Activated T-helper 2 cell treated with anti-CD3 and anti-CD28 coated beads, Interferon-gamma antibody, Interleukin-2, Interleukin-4, amounts not matched to agents 10 μg/mL and 5 μg/mL and 100 μg/mL, durations not matched to agents 14 hours and 24 hours and 36 hours (primary cell): ENCODE measurements around the gene PELO. TPM values are rescaled to one million over a fixed set of nuclear protein-coding genes. Genes with fewer than 3 reads are reported as not detected.
"Not testable (repeated sequence)": the region's sequence is repeated elsewhere in the genome, so short reads cannot be mapped to it uniquely, and the experiment has no call there.

Source experiments
- DNase-seq: peaks from one replicate; pipeline ENCODE4 v3.0.0; 2021; ENCODE audit warnings: low spot score
- H3K27ac Mint-ChIP-seq: one replicate; pipeline ENCODE4 v1.8.0; 2021; ENCODE audit warnings: mixed read lengths
- H3K27me3 Mint-ChIP-seq: one replicate; pipeline ENCODE4 v1.8.0; 2021; ENCODE audit warnings: low read depth, mixed read lengths
- H3K36me3 Mint-ChIP-seq: one replicate; pipeline ENCODE4 v1.8.0; 2021; ENCODE audit warnings: low read depth, mixed read lengths
- H3K4me1 Mint-ChIP-seq: one replicate; pipeline ENCODE4 v1.8.0; 2021; ENCODE audit warnings: low read depth, mixed read lengths
- H3K4me3 Mint-ChIP-seq: one replicate; pipeline ENCODE4 v1.8.0; 2021; ENCODE audit warnings: low read depth, mild to moderate bottlenecking, moderate library complexity, mixed read lengths
- H3K9me3 Mint-ChIP-seq: one replicate; pipeline ENCODE4 v1.8.0; 2021; ENCODE audit warnings: mixed read lengths
- intact Hi-C: fragments of 100-400 bp; cut with micrococcal nuclease; formaldehyde crosslinking; loops from one replicate; pipeline ENCODE4 v1.15.1; 2023
- total RNA-seq: library from RNA; stranded (reverse); gene quantifications from 2 replicates; pipeline ENCODE4 v1.2.3, GENCODE V29; 2022

Gene PELO
- total RNA-seq, 1 donor from 2014 or later: 14.4 TPM

GRCh38 chr5:52807037-52807436 lies 19.3 kb downstream of the PELO start:
- intact Hi-C loops: no loop called here
- peaks cover 31% of the 10 kb centered on the region for H3K36me3 Mint-ChIP-seq
- no peak for DNase-seq
- H3K27ac Mint-ChIP-seq: no peak overlapping the region
- no peak overlapping the region for H3K4me3 Mint-ChIP-seq
- peaks cover 33% of the 10 kb centered on the region for H3K4me1 Mint-ChIP-seq
- H3K9me3 Mint-ChIP-seq: no peaks in the 10 kb centered on the region
- no peaks in the 10 kb centered on the region for H3K27me3 Mint-ChIP-seq

DNA sequence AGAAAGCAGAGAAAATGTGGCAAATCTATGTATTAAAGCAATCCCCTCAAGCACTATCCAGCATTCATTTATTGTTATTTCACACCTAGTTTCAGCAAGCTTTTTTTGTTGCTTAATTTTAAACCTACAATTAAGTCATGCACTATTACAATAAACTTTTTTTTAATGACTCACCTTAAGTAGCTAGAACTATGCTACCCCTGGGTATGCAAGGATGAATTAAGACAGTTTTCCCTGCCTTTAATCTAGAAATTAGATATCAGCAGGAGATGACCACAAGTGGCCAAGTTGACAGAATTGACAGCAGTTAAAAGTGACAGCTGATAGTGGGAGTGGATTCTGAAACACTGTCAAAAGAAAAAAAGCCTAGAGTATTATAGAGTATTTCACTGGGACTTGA lies 20.0 kb downstream of the PELO start:
- Mint-ChIP-seq H3K4me3 (no peak overlapping the region), H3K9me3 (no peaks in the 10 kb centered on the region), H3K4me1 (peaks cover 31% of the 10 kb centered on the region), H3K27me3 (no peaks in the 10 kb centered on the region), H3K36me3 (peaks cover 26% of the 10 kb centered on the region), H3K27ac (no peak overlapping the region)
- intact Hi-C loops: no loop called here
- no peak for DNase-seq

DNA sequence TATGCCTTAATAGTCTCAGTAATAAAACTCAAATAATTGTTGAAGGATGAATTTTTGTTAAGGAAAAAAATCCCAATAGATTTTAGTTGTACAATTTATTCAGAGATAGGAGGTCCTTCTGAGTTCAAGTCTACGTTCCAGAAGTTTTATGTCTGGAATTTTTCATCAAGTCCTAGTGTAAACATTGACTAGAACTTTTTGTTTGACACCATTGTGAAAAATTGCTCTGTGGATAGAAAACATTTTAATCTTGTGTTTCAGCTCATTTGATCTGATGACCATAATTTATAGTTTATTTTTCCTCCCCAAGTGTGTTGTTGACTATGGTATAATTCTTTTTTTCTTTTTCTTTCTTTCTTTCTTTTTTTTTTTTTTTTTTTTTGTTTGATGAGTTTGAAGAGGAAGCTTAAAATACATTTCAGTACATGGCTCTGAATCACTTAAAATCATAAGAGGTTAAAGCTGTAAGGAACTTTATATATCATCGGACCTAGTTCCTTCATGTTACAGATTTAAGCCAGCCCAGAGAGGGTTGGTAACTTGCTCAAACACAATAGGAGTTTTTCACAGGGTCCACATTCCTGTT lies 20.7 kb downstream of the PELO start:
- peaks cover 27% of the 10 kb centered on the region for H3K4me1 Mint-ChIP-seq
- no peaks in the 10 kb centered on the region for H3K9me3 Mint-ChIP-seq
- no peak for DNase-seq
- H3K27ac Mint-ChIP-seq: no peak overlapping the region
- intact Hi-C loops: no loop called here
- no peak overlapping the region for H3K4me3 Mint-ChIP-seq
- peaks cover 20% of the 10 kb centered on the region for H3K36me3 Mint-ChIP-seq
- H3K27me3 Mint-ChIP-seq: no peaks in the 10 kb centered on the region

DNA sequence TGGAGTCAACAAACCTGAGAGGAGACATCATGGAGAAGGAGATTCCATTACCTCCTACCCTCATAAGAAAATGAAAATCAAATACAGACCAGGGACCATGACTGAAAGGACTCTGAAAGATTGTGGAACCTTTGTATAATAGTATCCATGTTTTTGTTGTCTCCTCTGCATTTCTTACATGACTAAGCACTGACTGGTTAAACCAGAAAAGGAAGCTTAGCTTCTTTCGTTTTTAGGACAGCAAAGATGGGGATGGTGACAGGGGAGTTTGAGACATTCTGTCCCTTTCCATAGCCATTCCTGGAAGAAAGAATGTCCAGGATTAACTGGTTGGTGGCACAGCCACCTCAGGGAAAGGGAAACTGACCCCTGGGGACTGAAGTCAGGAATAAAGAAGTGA lies 22.2 kb downstream of the PELO start:
- Mint-ChIP-seq H3K4me1 (peaks cover 18% of the 10 kb centered on the region), H3K4me3 (no peak overlapping the region), H3K27ac (no peak overlapping the region), H3K27me3 (peaks cover 2% of the 10 kb centered on the region), H3K36me3 (peaks cover 10% of the 10 kb centered on the region), H3K9me3 (no peaks in the 10 kb centered on the region)
- DNase-seq: no peak
- intact Hi-C loops: no loop called here

DNA sequence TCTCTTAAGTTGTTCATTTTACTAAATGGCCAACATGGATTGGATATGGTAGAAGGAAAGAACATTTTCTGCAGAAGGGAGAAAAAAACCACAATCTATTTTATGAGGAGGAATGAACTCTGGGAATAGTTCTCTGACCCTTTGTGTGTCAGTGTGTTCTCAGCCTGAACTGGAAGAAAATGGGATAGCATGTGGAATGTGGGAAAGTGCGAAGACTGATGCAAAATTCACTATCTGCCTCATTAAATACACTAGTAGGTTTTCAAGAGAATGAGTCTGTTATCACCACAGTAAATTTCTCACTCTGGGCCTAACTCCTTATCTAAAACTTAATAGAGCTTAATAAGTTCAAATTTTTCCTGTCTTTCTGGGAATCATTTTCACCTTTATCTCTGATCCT lies 22.7 kb downstream of the PELO start:
- intact Hi-C loops: no loop called here
- Mint-ChIP-seq H3K27ac (no peak overlapping the region), H3K4me3 (no peak overlapping the region), H3K9me3 (no peaks in the 10 kb centered on the region), H3K36me3 (peaks cover 5% of the 10 kb centered on the region), H3K4me1 (peaks cover 13% of the 10 kb centered on the region), H3K27me3 (peaks cover 2% of the 10 kb centered on the region)
- no peak for DNase-seq

DNA sequence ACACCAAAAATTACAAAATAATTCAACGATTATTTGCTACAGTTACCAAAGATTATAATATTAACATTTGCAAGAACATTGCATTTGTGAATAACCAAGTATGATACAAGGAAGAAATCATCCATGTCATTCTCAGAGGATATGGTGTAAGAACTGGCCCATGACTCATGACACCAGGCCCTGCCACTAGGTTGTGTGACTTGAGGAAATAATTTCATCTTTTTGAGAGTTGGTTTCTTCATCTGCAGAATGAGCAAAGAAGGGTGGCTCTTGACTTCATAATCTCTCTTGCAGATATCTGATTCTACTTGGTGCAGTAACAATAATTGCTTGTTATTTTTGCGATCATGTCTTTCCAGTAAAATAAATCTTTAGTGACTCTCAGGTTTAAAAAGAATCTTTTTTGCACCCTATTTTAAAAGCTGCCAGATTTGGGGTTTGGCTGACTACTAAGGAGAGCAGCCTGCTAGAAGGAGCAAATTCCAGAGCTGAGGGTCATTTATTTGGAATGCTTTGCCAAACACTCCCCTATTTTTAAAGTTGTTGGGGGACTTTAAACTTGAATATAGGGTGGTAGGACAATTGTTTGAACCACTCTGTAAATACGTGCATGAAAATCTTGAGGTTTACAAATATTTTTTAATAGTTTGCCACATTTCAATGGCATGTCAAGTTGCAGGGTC lies 23.5 kb downstream of the PELO start:
- no peaks in the 10 kb centered on the region for H3K36me3 Mint-ChIP-seq
- peaks cover 12% of the 10 kb centered on the region for H3K4me1 Mint-ChIP-seq
- DNase-seq: no peak
- intact Hi-C loops: no loop called here
- H3K27ac Mint-ChIP-seq: no peak overlapping the region
- no peak overlapping the region for H3K4me3 Mint-ChIP-seq
- no peaks in the 10 kb centered on the region for H3K9me3 Mint-ChIP-seq
- H3K27me3 Mint-ChIP-seq: peaks cover 2% of the 10 kb centered on the region

DNA sequence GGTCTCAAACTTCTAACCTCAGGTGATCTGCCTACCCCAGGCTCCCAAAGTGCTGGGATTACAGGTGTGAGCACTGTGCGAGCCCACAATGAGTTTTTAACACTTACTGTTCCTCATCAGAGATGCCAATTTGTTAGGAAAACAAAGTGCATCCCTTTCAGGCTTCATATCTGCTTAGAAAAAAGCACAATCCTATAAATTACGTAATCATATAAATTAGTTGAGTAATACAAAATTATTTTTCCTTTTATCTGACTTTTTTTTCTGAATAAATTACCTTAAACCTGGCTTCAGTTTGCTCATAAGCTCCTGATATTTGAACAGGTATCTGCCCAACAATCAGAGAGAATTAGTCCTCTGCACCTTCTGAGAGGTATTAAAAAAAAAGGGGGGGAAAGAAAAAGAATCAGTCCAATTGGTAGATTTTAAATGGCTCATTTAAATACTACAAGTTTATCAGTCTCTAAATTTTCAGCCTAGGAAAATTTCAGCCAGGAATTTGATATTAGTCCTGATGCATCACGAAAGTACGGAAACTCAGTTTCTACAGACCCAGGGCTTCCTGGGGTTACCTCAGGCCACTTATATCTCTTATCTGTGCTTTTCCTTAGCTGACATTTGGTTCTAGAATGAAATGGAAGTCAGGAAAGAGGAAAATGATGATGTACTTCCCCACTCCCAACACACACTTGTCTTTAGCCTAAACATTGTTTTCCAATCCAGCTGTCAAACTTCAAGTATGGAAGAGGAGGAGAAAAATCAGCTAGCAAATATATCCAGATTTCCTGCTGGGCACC lies 26.8 kb downstream of the PELO start:
- DNase-seq: no peak
- no peak overlapping the region for H3K4me3 Mint-ChIP-seq
- no peaks in the 10 kb centered on the region for H3K36me3 Mint-ChIP-seq
- H3K9me3 Mint-ChIP-seq: no peaks in the 10 kb centered on the region
- intact Hi-C loops: no loop called here
- peaks cover 9% of the 10 kb centered on the region for H3K4me1 Mint-ChIP-seq
- H3K27ac Mint-ChIP-seq: no peak overlapping the region
- peaks cover 2% of the 10 kb centered on the region for H3K27me3 Mint-ChIP-seq

DNA sequence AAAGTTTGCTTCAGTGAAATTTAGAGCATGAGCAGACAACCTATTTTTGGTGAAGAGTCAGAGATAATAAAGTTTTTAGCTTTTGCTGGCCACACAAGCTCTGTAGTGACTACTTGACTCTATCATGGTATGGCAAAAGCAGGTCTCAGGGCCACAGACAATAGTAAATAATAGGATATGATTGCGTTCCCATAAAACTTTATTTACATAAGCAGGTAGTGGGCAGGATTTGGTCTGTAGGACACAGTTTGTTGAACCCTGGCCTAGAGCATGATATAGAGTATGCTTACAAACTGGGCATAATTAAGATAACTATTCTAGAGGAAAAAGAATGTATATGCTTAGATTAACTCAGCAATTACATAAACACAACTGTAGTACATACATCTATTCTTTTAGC lies 30.1 kb downstream of the PELO start:
- H3K9me3 Mint-ChIP-seq: no peaks in the 10 kb centered on the region
- peaks cover 2% of the 10 kb centered on the region for H3K27me3 Mint-ChIP-seq
- intact Hi-C loops: no loop called here
- H3K4me1 Mint-ChIP-seq: no peaks in the 10 kb centered on the region
- H3K36me3 Mint-ChIP-seq: no peaks in the 10 kb centered on the region
- H3K4me3 Mint-ChIP-seq: no peak overlapping the region
- no peak for DNase-seq
- H3K27ac Mint-ChIP-seq: no peak overlapping the region

DNA sequence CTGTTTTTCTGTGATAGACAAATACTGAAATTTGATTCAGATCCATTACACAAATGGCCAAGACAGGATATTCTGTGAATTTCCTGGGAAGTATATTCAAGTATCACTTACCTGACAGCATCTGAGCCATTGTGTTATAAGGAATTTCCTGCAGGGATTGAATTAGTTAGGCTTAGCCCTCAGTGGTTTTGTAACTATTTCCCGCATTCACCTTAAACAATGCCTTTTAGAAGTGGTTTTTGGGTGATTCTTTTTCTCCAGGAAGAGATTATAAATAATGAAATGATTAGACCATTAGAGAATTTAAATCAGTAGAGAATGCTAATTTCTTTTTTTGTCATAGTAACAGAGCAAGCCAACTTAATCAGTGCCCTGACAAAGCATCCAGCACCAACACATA lies 30.6 kb downstream of the PELO start:
- no peak overlapping the region for H3K4me3 Mint-ChIP-seq
- H3K9me3 Mint-ChIP-seq: no peaks in the 10 kb centered on the region
- H3K27me3 Mint-ChIP-seq: peaks cover 2% of the 10 kb centered on the region
- intact Hi-C loops: no loop called here
- DNase-seq: no peak
- no peak overlapping the region for H3K27ac Mint-ChIP-seq
- H3K36me3 Mint-ChIP-seq: no peaks in the 10 kb centered on the region
- no peaks in the 10 kb centered on the region for H3K4me1 Mint-ChIP-seq

- DNase-seq, H3K27ac Mint-ChIP-seq, H3K36me3 Mint-ChIP-seq, intact Hi-C loops, H3K27me3 Mint-ChIP-seq, H3K4me1 Mint-ChIP-seq, H3K4me3 Mint-ChIP-seq, H3K9me3 Mint-ChIP-seq: not testable (repeated sequence)
Observed at GRCh38 chr5:52818807-52819206, 31.1 kb downstream of the PELO start.

DNA sequence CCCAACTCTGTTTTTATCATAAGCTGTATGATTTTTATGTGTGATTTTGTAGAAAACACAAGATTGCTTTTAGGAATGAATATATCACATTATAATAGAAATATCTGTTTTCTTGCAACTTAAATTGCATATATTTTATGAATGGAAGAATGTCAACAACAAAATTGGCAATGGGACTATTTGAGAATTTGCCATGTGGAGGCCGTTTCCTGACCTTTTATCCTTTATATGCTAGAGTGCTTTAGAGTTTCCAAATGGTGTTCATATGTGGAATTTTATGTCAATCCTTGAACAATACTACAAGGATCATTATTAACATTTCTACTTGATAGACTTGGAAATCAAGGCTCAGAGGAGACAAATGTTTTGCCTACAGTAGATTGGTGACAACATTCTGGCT lies 34.2 kb downstream of the PELO start:
- intact Hi-C loops: no loop called here
- Mint-ChIP-seq H3K27me3 (no peaks in the 10 kb centered on the region), H3K9me3 (no peaks in the 10 kb centered on the region), H3K4me3 (no peak overlapping the region), H3K27ac (no peak overlapping the region), H3K36me3 (no peaks in the 10 kb centered on the region), H3K4me1 (peaks cover 9% of the 10 kb centered on the region)
- no peak for DNase-seq

GRCh38 chr5:52822437-52822836 lies 34.7 kb downstream of the PELO start:
- Mint-ChIP-seq H3K27me3 (no peaks in the 10 kb centered on the region), H3K9me3 (peaks cover 1% of the 10 kb centered on the region), H3K4me1 (peaks cover 9% of the 10 kb centered on the region), H3K4me3 (no peak overlapping the region), H3K36me3 (no peaks in the 10 kb centered on the region), H3K27ac (no peak overlapping the region)
- no peak for DNase-seq
- intact Hi-C loops: no loop called here

DNA sequence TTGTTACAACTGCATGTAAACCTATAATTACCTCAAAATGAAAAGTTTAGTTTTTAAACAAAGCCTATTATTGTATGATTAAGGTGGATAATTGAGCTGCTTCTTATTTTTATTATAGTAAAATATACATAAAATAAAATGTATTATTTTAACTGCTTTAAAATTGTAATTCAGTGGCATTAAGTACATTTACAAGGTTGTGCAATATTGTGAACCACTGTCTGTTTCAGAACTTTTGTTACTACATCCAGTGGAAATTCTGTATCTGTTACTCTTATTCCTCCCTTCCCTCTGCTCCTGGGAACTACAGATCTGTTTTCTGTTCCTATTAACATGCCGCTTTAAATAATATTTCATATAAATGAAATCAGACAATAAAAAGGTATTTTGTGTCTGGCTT lies 37.1 kb downstream of the PELO start:
- H3K27me3 Mint-ChIP-seq: no peaks in the 10 kb centered on the region
- no peak overlapping the region for H3K27ac Mint-ChIP-seq
- DNase-seq: no peak
- H3K4me1 Mint-ChIP-seq: peaks cover 9% of the 10 kb centered on the region
- intact Hi-C loops: loop anchor here (5.0 kb wide), 1 partner anchor 38 kb away; the partner anchor contains the start of genes ITGA1 and PELO
- H3K9me3 Mint-ChIP-seq: peaks cover 16% of the 10 kb centered on the region
- H3K4me3 Mint-ChIP-seq: no peak overlapping the region
- no peaks in the 10 kb centered on the region for H3K36me3 Mint-ChIP-seq
